Pancreas (tissue), 10 donors: Measurements from ENCODE around the gene MNX1. TPM values are rescaled to one million over a fixed set of nuclear protein-coding genes. Genes with fewer than 3 reads are reported as not detected.

Experiments used
- ATAC-seq, 4 donors: fragments of 200-7000 bp; cut with Tn5 transposase; one replicate each; pipeline versions ENCODE4 v1.8.0 to v1.9.1; 2020; ENCODE audit warnings: mild to moderate bottlenecking in 4 of 4, moderate library complexity in 4 of 4
- DNase-seq, 6 donors: peaks; one replicate each; pipeline ENCODE4 v3.0.0-alpha.2; 2020
- FAIRE-seq: peaks from 2 replicates; lab custom pipeline; 2012; peaks lifted over from hg19 to GRCh38; lab: Jason Lieb, UNC
- H3K27ac ChIP-seq, 4 donors: fragments of 200-600 bp; sonication (generic); 1 replicate in 3 of 4; 2 replicates in 1 of 4; pipeline versions ENCODE4 v1.5.0 to v1.8.0; 2020
- H3K27me3 ChIP-seq, 4 donors: fragments of 200-600 bp; one replicate each; pipeline ENCODE4 v1.8.0; 2021
- H3K36me3 ChIP-seq, 3 donors: fragments of 200-600 bp; sonication (generic) in 1 of 3; one replicate each; pipeline versions ENCODE4 v1.5.0 to v1.8.0; 2020 to 2021
- H3K4me1 ChIP-seq, 3 donors: fragments of 200-600 bp; one replicate each; pipeline ENCODE4 v1.8.0; 2021
- H3K4me3 ChIP-seq, 4 donors: fragments of 200-600 bp; sonication (generic) in 2 of 4; one replicate each; pipeline versions ENCODE4 v1.5.0 to v1.8.0; 2020 to 2021
- H3K9me3 ChIP-seq, 4 donors: fragments of 200-600 bp; one replicate each; pipeline ENCODE4 v1.8.0; 2021
- WGBS, 2 donors: extraction: QIAGEN DNeasy Blood & Tissue Kit; methylation state at CpG; one replicate each; pipeline ENCODE4 v1.1.7; 2013; 5-methylcytosine and 5-hydroxymethylcytosine counted together
- intact Hi-C, 3 donors: fragments of 100-400 bp; cut with DNase I; formaldehyde crosslinking; loops; one replicate each; pipeline versions ENCODE4 v1.11.1 to v1.14.2; 2022
- polyA plus RNA-seq, 2 donors: library from polyadenylated mRNA; stranded (reverse); fragments of 200-250 nt; gene quantifications; one replicate each; pipeline ENCODE4 v1.2.3, GENCODE V29; 2013
- total RNA-seq, 6 donors: library from RNA; stranded (reverse); fragmentation: NEBNext Ultra II Directional in 4 of 6; extraction: Animal tissue kit (Norgen Biotek cat#: 25700) in 4 of 6; gene quantifications; one replicate each; pipeline versions ENCODE4 v1.2.1 to v1.2.4, GENCODE V29; 2021 to 2023
- TF ChIP-seq, protein P1 (sequence below), 4 donors: fragments of 200-600 bp; sonication (generic) in 3 of 4; IDR thresholded peaks; one replicate each; pipeline versions ENCODE4 v1.5.0 to v1.8.0; 2021; ENCODE audit warnings: antibody characterized with exemption in 4 of 4
- donor health status: healthy with polysubstance abuse.
- donor health status: DM: no; HTN: no; CAD: no; lungs with moderate emphysema.
- donor health status: DM: no; HTN: no; CAD: no.
- donor health status: control.
- donor health status: control.
- donor health status: Bipolar disorder and iron deficiency.
- donor health status: DM: yes; HTN: yes; CAD: no.
- donor health status: DM: no; HTN: no; CAD: no.
- donor health status: DM: no; HTN: no; CAD: no.
- donor health status: DM: yes; HTN: yes; CAD: no.

Gene MNX1
- total and polyA plus RNA-seq, 8 donors: 15.6 to 47.3 (median 21.9) TPM

DNA sequence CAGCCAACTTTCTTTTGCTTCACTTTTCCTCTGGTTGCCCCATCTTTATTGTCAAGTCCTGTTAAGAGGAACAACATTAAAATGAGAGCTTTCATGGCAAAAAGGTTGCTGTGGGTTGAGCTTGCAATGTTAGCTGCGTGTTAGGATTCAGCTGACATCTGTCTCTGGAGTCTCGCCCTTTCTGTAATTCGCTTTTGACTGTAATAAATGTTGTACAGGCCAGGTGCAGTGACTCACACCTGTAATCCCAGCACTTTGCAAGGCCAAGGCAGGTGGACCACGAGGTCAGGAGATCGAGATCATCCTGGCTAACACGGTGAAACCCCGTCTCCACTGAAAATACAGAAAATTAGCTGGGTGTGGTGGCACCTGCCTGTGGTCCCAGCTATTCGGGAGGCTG lies 24.1 kb downstream of the MNX1 start:
- H3K4me1 ChIP-seq: no peaks in the 10 kb centered on the region
- TF ChIP-seq, protein P1, sequence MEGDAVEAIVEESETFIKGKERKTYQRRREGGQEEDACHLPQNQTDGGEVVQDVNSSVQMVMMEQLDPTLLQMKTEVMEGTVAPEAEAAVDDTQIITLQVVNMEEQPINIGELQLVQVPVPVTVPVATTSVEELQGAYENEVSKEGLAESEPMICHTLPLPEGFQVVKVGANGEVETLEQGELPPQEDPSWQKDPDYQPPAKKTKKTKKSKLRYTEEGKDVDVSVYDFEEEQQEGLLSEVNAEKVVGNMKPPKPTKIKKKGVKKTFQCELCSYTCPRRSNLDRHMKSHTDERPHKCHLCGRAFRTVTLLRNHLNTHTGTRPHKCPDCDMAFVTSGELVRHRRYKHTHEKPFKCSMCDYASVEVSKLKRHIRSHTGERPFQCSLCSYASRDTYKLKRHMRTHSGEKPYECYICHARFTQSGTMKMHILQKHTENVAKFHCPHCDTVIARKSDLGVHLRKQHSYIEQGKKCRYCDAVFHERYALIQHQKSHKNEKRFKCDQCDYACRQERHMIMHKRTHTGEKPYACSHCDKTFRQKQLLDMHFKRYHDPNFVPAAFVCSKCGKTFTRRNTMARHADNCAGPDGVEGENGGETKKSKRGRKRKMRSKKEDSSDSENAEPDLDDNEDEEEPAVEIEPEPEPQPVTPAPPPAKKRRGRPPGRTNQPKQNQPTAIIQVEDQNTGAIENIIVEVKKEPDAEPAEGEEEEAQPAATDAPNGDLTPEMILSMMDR (IDR thresholded peaks at IDR 0.05): no peak
- ATAC-seq (no peak), FAIRE-seq (no peak), DNase-seq (no peak)
- H3K27me3 ChIP-seq: no peaks in the 10 kb centered on the region
- WGBS, 2 donors: 84 to 92% methylated on average over 8 of the region's 8 CpGs
- H3K36me3 ChIP-seq: no peaks in the 10 kb centered on the region
- no peak overlapping the region for H3K27ac ChIP-seq
- H3K9me3 ChIP-seq: no peaks in the 10 kb centered on the region
- no peak overlapping the region for H3K4me3 ChIP-seq
- intact Hi-C loops: no loop called here

DNA sequence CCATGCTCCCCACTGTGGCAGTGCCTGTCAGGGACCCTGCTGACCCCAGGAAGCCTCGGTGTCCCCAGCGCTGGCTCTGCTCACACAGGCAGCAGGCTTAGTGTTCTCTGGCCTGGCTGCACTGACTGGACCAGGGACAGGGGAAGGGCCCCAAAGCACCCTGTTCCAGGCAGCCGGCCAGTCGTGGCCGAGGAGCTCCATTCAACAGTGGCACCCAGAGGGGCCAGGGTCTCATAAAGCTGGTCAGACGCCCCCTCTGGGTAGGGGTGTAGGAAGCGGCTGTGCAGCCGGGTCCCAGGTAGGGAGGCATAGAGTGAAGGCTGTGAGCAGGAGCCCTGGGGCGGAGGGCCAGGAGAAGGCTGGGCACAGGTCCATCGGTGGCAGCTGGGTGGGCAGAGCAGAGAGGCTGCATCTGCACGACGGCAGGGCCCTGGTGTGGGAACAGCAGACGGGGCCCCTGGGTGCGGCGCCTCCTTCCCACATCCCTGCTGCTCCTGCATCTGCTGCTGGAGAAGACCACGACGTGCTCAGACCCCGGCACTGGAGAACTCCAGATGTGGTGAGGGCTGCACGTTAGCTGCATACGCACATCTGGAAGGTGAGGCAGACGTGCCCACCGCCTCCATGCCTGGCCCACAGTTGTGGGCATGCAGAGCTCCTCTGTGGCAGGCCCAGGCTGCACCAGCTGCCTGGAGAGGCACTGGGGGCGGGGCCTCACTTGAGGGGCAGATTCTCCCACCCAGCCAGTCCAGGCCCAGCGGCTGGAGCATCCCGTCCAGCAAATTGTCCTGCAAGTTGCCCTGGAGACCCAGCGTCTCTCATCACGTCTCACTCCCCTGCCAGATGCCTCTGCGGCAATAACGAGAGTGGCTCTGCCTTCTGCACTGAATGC lies 25.1 kb downstream of the MNX1 start:
- Histone ChIP-seq H3K27ac (peak overlapping the region in 2 of 4 donors; percentile 16 to 47), H3K4me1 (no peaks in the 10 kb centered on the region), H3K9me3 (no peaks in the 10 kb centered on the region), H3K4me3 (no peak overlapping the region), H3K36me3 (no peaks in the 10 kb centered on the region), H3K27me3 (no peaks in the 10 kb centered on the region)
- FAIRE-seq: no peak
- DNase-seq: no peak
- intact Hi-C loops: no loop called here
- 86 to 89% methylated on average over 29 of the region's 29 CpGs for WGBS, 2 donors
- ATAC-seq: no peak
- TF ChIP-seq, protein P1 (IDR thresholded peaks at IDR 0.05): no peak

DNA sequence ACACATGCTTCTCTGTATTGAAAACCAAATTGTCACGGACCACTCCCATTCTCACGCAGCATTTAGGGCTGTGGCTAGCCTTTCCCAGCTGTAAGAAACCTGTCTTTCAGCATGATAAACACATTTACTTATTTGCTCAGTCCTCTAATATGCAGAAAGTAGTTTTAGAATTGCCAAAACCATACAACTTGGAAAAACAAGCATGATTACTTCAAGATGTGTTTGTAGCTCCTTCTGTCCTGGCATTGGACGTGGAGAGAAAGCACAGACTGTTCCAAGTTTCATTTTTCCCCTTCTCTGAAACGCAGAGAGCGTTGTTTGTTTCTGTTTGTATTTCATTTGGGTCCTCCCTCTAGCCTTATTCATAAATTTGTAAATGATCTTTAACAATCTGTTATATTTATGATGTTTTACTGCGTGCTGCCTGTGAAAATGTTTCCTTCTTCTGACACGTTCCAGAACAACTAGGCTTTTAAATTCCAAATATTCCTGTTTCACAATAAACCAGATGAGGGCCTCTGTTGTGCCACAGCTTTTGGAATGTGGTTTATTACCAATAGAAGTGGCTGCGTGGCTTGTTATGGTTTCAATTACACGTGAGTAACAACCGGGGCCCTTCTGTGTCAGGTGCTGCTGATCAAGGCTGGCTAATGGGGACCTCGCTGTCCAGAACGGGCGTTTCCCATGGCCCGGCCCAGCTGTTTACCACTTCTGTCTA lies 26.1 kb downstream of the MNX1 start:
- intact Hi-C loops: no loop called here
- Histone ChIP-seq H3K4me1 (no peaks in the 10 kb centered on the region), H3K27ac (peak overlapping the region in 2 of 4 donors; percentile 16 to 47), H3K27me3 (no peaks in the 10 kb centered on the region), H3K36me3 (no peaks in the 10 kb centered on the region), H3K4me3 (no peak overlapping the region), H3K9me3 (no peaks in the 10 kb centered on the region)
- FAIRE-seq (no peak), ATAC-seq (peak; percentile 41 to 51 (median 43)), DNase-seq (no peak)
- TF ChIP-seq, protein P1 (IDR thresholded peaks at IDR 0.05): no peak
- WGBS, 2 donors: 58 to 59% methylated on average over 14 of the region's 14 CpGs

DNA sequence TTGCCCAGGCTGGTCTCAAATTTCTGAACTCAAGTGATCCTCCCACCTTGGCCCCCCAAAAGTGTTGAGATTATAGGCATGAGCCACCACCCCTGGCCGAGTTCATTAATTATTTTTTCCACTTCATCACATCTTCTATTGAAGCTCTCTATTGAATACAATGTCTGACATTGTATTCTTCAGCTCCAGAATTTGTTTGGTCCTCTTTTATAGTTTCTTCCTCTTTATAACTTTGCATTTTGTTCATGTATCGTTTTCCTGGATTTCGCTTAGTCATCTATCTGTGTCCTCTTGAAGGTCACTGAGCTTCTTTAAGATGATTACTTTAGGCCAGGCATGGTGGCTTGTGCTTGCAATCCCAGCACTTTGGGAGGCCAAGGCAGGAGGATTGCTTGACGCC lies 30.8 kb downstream of the MNX1 start:
- no peak for DNase-seq
- 93 to 99% methylated on average over 4 of the region's 4 CpGs for WGBS, 2 donors
- Histone ChIP-seq H3K36me3 (no peaks in the 10 kb centered on the region), H3K9me3 (no peaks in the 10 kb centered on the region), H3K27ac (no peak overlapping the region), H3K4me1 (no peaks in the 10 kb centered on the region), H3K27me3 (no peaks in the 10 kb centered on the region), H3K4me3 (no peak overlapping the region)
- no peak for ATAC-seq
- no peak for FAIRE-seq
- intact Hi-C loops: no loop called here
- TF ChIP-seq, protein P1 (IDR thresholded peaks at IDR 0.05): no peak
